Stimulated activated CD4-positive, alpha-beta T cell treated with anti-CD3 and anti-CD28 coated beads, Interleukin-1b, Interleukin-23, amount 100 ng/mL, for 1 hour (primary cell): ENCODE results near the gene KIAA1671.

Experiments
- DNase-seq, 2 donors: peaks; one replicate each; pipeline ENCODE4 v3.0.0-alpha.2; 2020; ENCODE audit warnings: low read depth in 2 of 2

The KIAA1671 gene

GRCh38 chr22:24981656-24982055 is 29.1 kb downstream of the KIAA1671 start:
- DNase-seq = no peak

GRCh38 chr22:24982301-24983056 is 30.0 kb downstream of the KIAA1671 start:
- DNase-seq = no peak

DNA sequence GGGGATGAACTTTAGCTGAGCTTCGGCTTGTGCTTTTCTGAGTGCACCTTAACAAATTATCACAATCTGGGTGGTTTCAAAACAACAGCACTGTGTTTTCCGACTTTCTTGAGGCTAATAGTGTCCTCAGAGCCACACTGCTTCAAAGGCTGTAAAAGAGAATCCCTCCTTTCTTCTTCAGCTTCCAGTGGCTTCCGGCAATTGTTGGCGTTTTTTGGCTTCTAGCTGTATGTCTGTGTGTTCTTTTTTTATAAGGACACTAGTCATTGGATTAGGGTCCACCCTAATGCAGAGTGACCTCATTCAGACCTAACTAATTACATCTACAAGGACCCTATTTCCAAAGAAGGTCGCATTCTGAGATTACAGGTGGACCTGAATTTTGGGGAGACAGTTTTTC is 30.6 kb downstream of the KIAA1671 start:
- no peak for DNase-seq

- no peak for DNase-seq
Observed at GRCh38 chr22:24984122-24984521, 31.6 kb downstream of the KIAA1671 start.

DNA sequence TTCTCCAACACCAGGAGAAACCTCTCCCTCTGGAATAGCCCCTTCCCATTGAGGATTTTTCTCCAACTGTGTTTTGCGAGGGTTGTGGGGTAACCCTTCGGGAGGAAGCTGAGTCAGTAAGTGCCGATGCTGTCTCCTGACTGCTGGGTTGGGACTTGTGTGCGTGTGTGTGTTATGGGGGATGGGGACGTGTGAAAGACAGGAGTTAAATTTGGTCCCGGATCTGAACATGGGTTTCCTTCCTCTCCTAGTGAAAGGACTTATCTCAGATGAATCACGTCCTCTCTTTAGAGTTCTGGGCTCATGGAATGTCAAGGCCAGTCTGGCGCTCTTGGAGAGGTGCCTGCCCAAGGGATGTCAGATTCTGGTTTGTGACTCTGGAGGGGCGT is 33.3 kb downstream of the KIAA1671 start:
- DNase-seq = no peak

- DNase-seq = no peak
Observed at GRCh38 chr22:24986816-24987215, 34.3 kb downstream of the KIAA1671 start.

- no peak for DNase-seq
Observed at GRCh38 chr22:24989135-24989534, 36.6 kb downstream of the KIAA1671 start.

- DNase-seq = no peak
Observed at GRCh38 chr22:24989541-24989951, 37.0 kb downstream of the KIAA1671 start.

DNA sequence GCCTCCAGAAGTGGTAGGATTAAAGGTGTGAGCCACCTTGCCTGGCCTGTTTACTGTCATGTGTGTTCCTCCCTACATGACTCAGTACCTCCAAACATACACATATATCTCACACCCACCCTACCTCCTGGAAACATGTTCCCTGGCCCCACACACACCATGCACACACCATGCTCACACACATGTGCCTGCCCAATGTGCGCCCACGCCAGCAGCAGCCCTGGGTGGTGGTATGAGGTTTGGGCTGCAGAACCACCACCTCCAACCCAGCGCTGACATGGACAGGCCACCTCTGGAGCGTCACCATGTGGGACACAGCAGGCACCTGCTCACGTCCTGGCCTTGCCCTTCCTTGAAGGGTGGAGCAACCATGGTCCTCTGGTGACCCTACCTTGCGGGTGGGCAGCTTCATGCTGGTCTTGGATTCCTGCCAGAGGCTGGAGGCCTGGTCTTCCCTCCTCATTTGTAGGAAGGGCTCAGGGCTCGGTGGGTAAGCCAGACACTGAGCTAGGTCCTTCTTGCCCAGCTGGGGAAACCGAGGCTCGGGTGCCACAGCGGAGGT is 37.9 kb downstream of the KIAA1671 start:
- no peak for DNase-seq

GRCh38 chr22:24992946-24993345 is 40.4 kb downstream of the KIAA1671 start:
- no peak for DNase-seq

DNA sequence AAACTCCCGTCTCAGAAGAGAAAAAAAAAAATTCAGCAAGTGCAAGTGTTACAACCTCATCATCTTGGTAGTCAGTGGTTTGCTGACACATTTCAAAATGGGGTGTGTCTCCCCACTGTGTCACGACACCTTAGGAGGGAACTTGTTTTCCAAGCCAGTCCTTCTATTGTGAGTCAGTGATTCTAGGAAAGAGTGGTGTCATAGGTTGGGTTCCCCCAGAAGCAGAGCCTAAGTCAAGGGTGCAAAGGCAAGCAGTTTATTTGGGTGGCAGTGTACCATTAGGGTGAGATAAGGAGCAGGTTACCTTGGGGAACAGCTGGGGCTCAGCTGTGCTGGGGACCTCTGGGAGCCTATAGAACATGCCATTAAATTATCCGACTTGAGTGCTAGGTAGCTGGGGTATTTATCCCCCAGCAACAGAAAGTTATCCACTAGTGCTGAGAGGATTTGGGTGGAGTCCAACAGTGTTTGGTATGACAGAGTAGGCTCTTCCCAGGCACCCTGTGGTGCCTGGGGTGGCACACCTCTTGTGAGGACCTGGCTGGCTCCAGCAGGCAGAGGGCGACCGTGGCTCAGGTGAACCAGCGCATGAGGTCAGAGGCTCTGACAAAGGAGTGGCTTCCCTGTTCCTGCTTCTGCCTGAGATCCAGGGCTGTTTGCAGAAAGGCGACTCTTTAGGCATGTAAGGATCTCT is 41.7 kb downstream of the KIAA1671 start:
- no peak for DNase-seq

DNA sequence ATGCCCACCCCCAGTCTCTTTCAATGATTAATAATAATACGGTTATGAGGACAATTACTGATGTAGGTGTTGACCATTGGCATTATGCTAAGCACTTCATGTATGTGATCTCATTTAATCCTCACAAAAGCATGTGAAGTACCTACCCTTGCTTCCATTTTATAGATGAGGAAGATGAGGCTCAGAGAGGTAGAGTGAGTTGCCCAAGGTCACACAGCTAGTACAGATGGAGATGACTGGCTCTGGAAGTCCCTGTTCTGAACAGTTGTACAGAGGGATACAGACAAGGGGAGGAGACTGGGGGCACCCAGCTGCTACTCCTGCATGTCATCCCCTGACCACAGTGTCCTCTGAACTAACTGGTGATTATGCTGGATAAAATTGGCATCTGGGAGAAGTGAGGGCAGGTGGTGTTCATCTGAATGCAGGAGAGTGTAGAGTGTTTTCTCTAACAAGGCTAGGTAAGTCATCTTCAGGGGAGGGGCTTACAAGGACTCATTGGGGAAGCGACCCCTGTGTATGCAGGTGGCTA is 43.2 kb downstream of the KIAA1671 start:
- no peak for DNase-seq

GRCh38 chr22:24996420-24996952 is 44.0 kb downstream of the KIAA1671 start:
- no peak for DNase-seq

GRCh38 chr22:24997023-24997422 is 44.5 kb downstream of the KIAA1671 start:
- no peak for DNase-seq

DNA sequence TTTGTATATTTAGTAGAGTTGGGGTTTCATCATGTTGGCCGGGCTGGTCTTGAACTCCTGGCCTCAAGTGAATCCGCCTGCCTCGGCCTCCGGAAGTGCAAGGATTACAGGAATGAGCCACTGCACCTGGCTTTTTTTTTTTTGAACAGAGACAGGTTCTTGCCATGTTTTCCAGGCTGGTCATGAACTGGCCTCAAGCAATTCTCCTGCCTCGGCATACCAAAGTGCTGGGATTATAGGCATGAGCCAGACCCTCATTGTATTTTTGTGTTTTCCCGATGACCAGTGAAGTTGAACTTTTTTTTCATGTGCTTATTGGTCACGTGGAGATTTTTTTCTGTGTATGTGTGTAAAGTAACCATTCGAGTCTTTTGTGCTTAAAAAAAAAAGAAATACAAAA is 48.2 kb downstream of the KIAA1671 start:
- DNase-seq = no peak

- DNase-seq = no peak
Observed at GRCh38 chr22:25002241-25002985, 49.9 kb downstream of the KIAA1671 start.

DNA sequence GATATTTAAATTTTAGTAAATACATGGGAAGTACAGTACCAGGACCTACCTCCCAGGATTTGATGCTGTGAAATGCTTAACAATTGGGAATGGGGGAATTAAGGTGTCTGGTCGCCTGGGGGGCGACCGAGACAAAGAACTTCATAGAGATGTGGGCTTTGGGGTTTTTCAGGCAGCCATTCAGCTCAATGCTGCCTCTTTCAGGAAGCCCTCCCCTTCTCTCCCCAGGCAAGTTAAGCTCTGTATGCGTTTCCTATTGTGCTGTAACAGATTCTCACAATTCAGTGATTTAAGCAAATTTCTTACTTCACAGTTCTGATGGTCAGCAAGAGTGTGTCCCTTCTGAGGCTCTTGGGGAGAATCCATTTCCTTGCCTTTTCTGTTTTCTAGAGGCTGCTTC is 53.8 kb downstream of the KIAA1671 start:
- DNase-seq = no peak

DNA sequence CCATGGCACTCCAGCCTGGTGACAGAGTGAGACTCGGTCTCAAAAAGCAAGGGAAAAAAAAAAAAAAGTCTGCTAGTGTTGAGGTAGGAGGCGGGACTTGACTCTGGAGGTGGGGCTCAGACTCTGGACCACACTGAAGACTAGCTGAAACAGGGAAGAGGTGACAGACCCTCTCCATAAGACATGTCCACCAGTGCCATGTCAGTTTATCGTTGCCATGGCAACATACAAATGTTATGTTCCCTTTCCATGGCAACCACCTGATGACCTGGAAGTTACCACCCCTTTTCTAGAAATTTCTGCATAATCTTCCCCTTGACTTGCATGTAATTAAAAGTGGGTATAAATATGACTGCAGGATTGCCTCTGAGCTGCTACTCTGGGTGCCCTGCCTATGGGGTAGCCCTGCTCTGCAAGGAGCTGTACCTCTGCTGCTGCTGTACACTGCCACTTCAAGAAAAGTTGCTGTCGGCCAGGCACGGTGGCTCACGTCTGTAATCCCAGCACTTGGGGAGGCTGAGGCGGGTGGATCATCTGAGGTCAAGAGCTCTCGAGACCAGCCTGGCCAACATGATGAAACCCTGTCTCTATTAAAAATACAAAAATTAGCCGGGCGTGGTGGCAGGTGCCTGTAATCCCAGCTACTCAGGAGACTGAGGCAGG is 55.1 kb downstream of the KIAA1671 start:
- DNase-seq = no peak

- no peak for DNase-seq
Observed at GRCh38 chr22:25008666-25009065, 56.1 kb downstream of the KIAA1671 start.

DNA sequence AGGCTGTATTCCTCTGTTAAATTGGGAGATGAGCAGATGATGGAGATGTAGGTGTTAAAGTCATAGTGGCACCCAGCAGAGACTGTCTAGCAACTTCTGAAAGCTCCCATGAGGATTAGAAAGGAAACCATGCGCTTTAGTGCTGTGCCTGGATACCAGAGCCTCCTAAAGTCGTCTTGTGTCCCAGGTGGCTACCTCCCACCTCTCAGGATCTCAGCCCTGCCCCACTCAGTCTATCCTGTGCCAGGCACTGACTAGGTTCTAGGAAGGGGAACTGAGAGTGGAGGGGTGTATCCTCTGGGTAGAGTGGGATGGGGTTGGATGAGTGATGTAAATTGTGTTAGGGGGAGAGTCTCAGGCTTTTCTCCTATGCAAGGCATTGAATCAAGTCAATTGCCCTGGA is 60.2 kb downstream of the KIAA1671 start:
- no peak for DNase-seq

GRCh38 chr22:25013607-25014006 is 61.1 kb downstream of the KIAA1671 start:
- DNase-seq = no peak
